Skeletal muscle satellite cell (primary cell): Measurements from ENCODE around the gene NCAPG2. TPM values are rescaled to one million over a fixed set of nuclear protein-coding genes. Genes with fewer than 3 reads are reported as not detected.

Experiments used
- H3K27me3 ChIP-seq: 2 replicates; pipeline ENCODE4 v1.7.0; 2013; ENCODE audit warnings: low read length; ENCODE audit not compliant: control insufficient read depth, insufficient read depth
- H3K36me3 ChIP-seq: 2 replicates; pipeline ENCODE4 v1.7.0; 2013; ENCODE audit warnings: mild to moderate bottlenecking, control low read depth, low read length; ENCODE audit not compliant: insufficient read depth
- H3K4me1 ChIP-seq: 2 replicates; pipeline ENCODE4 v1.7.0; 2013; ENCODE audit warnings: low read length; ENCODE audit not compliant: control insufficient read depth, insufficient read depth
- H3K4me2 ChIP-seq: 2 replicates; pipeline ENCODE4 v1.7.0; 2013; ENCODE audit warnings: mild to moderate bottlenecking, low read length
- H3K4me3 ChIP-seq: 2 replicates; pipeline ENCODE4 v1.7.0; 2013; ENCODE audit warnings: low read length
- H3K9ac ChIP-seq: 2 replicates; pipeline ENCODE4 v1.7.0; 2013; ENCODE audit warnings: mild to moderate bottlenecking, low read depth, low read length, moderate library complexity
- H3K9me3 ChIP-seq: replicated peaks from 2 replicates; pipeline ENCODE4 v1.7.0; 2013; ENCODE audit warnings: mild to moderate bottlenecking, control low read depth, low read length
- total RNA-seq: library from RNA; depleted of rRNA; stranded (reverse); fragments of >200 nt; gene quantifications from 2 replicates; pipeline ENCODE4 v1.2.3, GENCODE V29; 2012; rRNA removed

Gene NCAPG2
- 16.7 and 20.1 TPM in 2 replicates for total RNA-seq

GRCh38 chr7:158704524-158705233 is at the start of gene NCAPG2:
Gene NCAPG2 (minus strand): TSS chr7:158704804. CDS start chr7:158701899, 2,905 bp downstream.
- Histone ChIP-seq H3K4me1 (peaks cover 8% of the 10 kb centered on the region), H3K9ac (peak within 1 kb of the TSS; percentile 97), H3K27me3 (no peaks in the 10 kb centered on the region)

GRCh38 chr7:158753900-158754299 is 49.3 kb upstream of the NCAPG2 start:
- Histone ChIP-seq H3K9me3 (no peaks in the 10 kb centered on the region), H3K9ac (no peak overlapping the region), H3K36me3 (peaks cover 31% of the 10 kb centered on the region)

More at GRCh38 chr7:158704524-158705233, at the start of gene NCAPG2:
- Histone ChIP-seq H3K9me3 (no peaks in the 10 kb centered on the region), H3K4me3 (peak within 1 kb of the TSS; percentile 94), H3K4me2 (peak within 1 kb of the TSS; percentile 96), H3K36me3 (peaks cover 5% of the 10 kb centered on the region)

GRCh38 chr7:158751751-158752150 is 47.1 kb upstream of the NCAPG2 start:
- Histone ChIP-seq H3K9ac (no peak overlapping the region), H3K27me3 (no peaks in the 10 kb centered on the region), H3K36me3 (peaks cover 35% of the 10 kb centered on the region), H3K4me3 (no peak overlapping the region), H3K9me3 (no peaks in the 10 kb centered on the region), H3K4me2 (no peak overlapping the region), H3K4me1 (no peaks in the 10 kb centered on the region)

More at GRCh38 chr7:158753900-158754299, 49.3 kb upstream of the NCAPG2 start:
- no peak overlapping the region for H3K4me3 ChIP-seq
- no peak overlapping the region for H3K4me2 ChIP-seq
- no peaks in the 10 kb centered on the region for H3K27me3 ChIP-seq
- H3K4me1 ChIP-seq, result no peaks in the 10 kb centered on the region

- Histone ChIP-seq H3K27me3 (no peaks in the 10 kb centered on the region), H3K4me2 (no peak overlapping the region), H3K36me3 (peaks cover 39% of the 10 kb centered on the region), H3K9me3 (no peaks in the 10 kb centered on the region), H3K4me1 (no peaks in the 10 kb centered on the region), H3K9ac (no peak overlapping the region), H3K4me3 (no peak overlapping the region)
These were observed 46.6 kb upstream of the NCAPG2 start for GRCh38 chr7:158751199-158751598.

- Histone ChIP-seq H3K4me3 (no peak overlapping the region), H3K4me2 (no peak overlapping the region), H3K27me3 (no peaks in the 10 kb centered on the region), H3K9ac (no peak overlapping the region), H3K9me3 (no peaks in the 10 kb centered on the region), H3K36me3 (peaks cover 43% of the 10 kb centered on the region), H3K4me1 (no peaks in the 10 kb centered on the region)
These were observed 46.1 kb upstream of the NCAPG2 start for GRCh38 chr7:158750702-158751101.

- Histone ChIP-seq H3K4me1 (no peaks in the 10 kb centered on the region), H3K36me3 (peaks cover 52% of the 10 kb centered on the region), H3K9ac (no peak overlapping the region), H3K4me2 (no peak overlapping the region), H3K27me3 (no peaks in the 10 kb centered on the region), H3K9me3 (no peaks in the 10 kb centered on the region), H3K4me3 (no peak overlapping the region)
These were observed 44.8 kb upstream of the NCAPG2 start for GRCh38 chr7:158749396-158749795.

- Histone ChIP-seq H3K36me3 (peaks cover 48% of the 10 kb centered on the region), H3K9ac (no peak overlapping the region), H3K9me3 (no peaks in the 10 kb centered on the region), H3K4me3 (no peak overlapping the region), H3K27me3 (no peaks in the 10 kb centered on the region), H3K4me2 (no peak overlapping the region), H3K4me1 (no peaks in the 10 kb centered on the region)
These were observed 43.7 kb upstream of the NCAPG2 start for GRCh38 chr7:158748335-158748734.

- H3K36me3 ChIP-seq, result peaks cover 46% of the 10 kb centered on the region
- H3K9me3 ChIP-seq, result no peaks in the 10 kb centered on the region
- no peak overlapping the region for H3K4me3 ChIP-seq
- H3K4me1 ChIP-seq, result no peaks in the 10 kb centered on the region
- no peaks in the 10 kb centered on the region for H3K27me3 ChIP-seq
- no peak overlapping the region for H3K9ac ChIP-seq
- no peak overlapping the region for H3K4me2 ChIP-seq
These were observed 42.8 kb upstream of the NCAPG2 start for GRCh38 chr7:158747408-158747807.

- Histone ChIP-seq H3K4me1 (no peaks in the 10 kb centered on the region), H3K9ac (no peak overlapping the region), H3K9me3 (no peaks in the 10 kb centered on the region), H3K4me3 (no peak overlapping the region), H3K36me3 (peaks cover 47% of the 10 kb centered on the region), H3K27me3 (no peaks in the 10 kb centered on the region), H3K4me2 (no peak overlapping the region)
These were observed 42.4 kb upstream of the NCAPG2 start for GRCh38 chr7:158746957-158747356.

GRCh38 chr7:158745057-158745715 is 40.6 kb upstream of the NCAPG2 start:
- Histone ChIP-seq H3K27me3 (no peaks in the 10 kb centered on the region), H3K4me1 (peaks cover 15% of the 10 kb centered on the region), H3K4me2 (no peak overlapping the region), H3K4me3 (no peak overlapping the region), H3K36me3 (peaks cover 57% of the 10 kb centered on the region), H3K9ac (no peak overlapping the region), H3K9me3 (no peaks in the 10 kb centered on the region)

- no peak overlapping the region for H3K4me3 ChIP-seq
- peaks cover 23% of the 10 kb centered on the region for H3K4me1 ChIP-seq
- peaks cover 61% of the 10 kb centered on the region for H3K36me3 ChIP-seq
- no peak overlapping the region for H3K9ac ChIP-seq
- H3K27me3 ChIP-seq, result no peaks in the 10 kb centered on the region
- no peak overlapping the region for H3K4me2 ChIP-seq
- H3K9me3 ChIP-seq, result no peaks in the 10 kb centered on the region
These were observed 39.5 kb upstream of the NCAPG2 start for GRCh38 chr7:158744070-158744469.

- H3K4me3 ChIP-seq, result no peak overlapping the region
- H3K9me3 ChIP-seq, result no peaks in the 10 kb centered on the region
- H3K4me2 ChIP-seq, result no peak overlapping the region
- H3K27me3 ChIP-seq, result no peaks in the 10 kb centered on the region
- H3K4me1 ChIP-seq, result peaks cover 23% of the 10 kb centered on the region
- H3K36me3 ChIP-seq, result peaks cover 60% of the 10 kb centered on the region
- H3K9ac ChIP-seq, result no peak overlapping the region
These were observed 38.6 kb upstream of the NCAPG2 start for GRCh38 chr7:158743219-158743618.
